Activated CD8-positive, alpha-beta memory T cell treated with anti-CD3 and anti-CD28 coated beads, Interleukin-2, amount 10 ng/mL, durations not matched to agents 7 days and 5 days (primary cell): ENCODE measurements around the gene CX3CL1. TPM values are rescaled to one million over a fixed set of nuclear protein-coding genes. Genes with fewer than 3 reads are reported as not detected.
"Not testable (repeated sequence)": the region's sequence is repeated elsewhere in the genome, so short reads cannot be mapped to it uniquely, and the experiment has no call there.

Experiments
- ATAC-seq: fragments of 150-1000 bp; cut with Tn5 transposase; one replicate; pipeline ENCODE4 v1.10.0; 2021; ENCODE audit warnings: moderate library complexity
- CTCF ChIA-PET: fragments of 350-600 bp; sonication (Branson Sonifier 250); formaldehyde crosslinking; loops from one replicate; lab custom pipeline; 2021; ENCODE audit warnings: antibody characterized with exemption; lab: Charles Lee
- DNase-seq: peaks from one replicate; pipeline ENCODE4 v3.0.0-alpha.2; 2020
- H3K27ac Mint-ChIP-seq: one replicate; pipeline ENCODE4 v1.8.0; 2021; ENCODE audit warnings: mild to moderate bottlenecking, mixed read lengths
- H3K27me3 Mint-ChIP-seq: one replicate; pipeline ENCODE4 v1.8.0; 2021; ENCODE audit warnings: mixed read lengths
- H3K36me3 Mint-ChIP-seq: one replicate; pipeline ENCODE4 v1.8.0; 2021; ENCODE audit warnings: mild to moderate bottlenecking, mixed read lengths
- H3K4me1 Mint-ChIP-seq: one replicate; pipeline ENCODE4 v1.8.0; 2021; ENCODE audit warnings: mixed read lengths
- H3K4me3 Mint-ChIP-seq: one replicate; pipeline ENCODE4 v1.8.0; 2021; ENCODE audit warnings: mild to moderate bottlenecking, moderate library complexity, mixed read lengths
- H3K9me3 Mint-ChIP-seq: one replicate; pipeline ENCODE4 v1.8.0; 2022; ENCODE audit warnings: low read depth, mixed read lengths
- total RNA-seq, 2 experiments: library from RNA; stranded (reverse); gene quantifications; one replicate each; pipeline ENCODE4 v1.2.3, GENCODE V29; 2021

CX3CL1 gene
- total RNA-seq, 2 experiments from 2014 or later: not detected

DNA sequence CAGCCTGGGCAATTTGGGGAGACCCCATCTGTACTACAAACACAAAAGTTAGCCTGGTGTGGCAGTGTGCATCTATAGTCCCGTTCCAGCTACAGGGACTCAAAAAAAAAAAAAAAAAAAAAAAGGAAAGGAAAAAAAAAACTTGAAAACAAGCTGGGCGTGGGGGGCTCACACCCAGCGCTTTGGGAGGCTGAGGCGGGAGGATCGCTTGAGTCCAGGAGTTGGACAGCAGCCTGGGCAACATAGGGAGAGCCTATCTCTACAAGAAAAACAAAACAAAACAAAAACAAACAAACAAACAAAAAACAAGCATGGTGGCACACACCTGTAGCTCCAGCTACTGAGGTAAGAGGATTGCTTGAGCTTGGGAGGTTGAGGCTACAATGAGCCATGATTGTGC lies 19.4 kb downstream of the CX3CL1 start:
- no peak for ATAC-seq
- H3K36me3 Mint-ChIP-seq: no peaks in the 10 kb centered on the region
- DNase-seq: no peak
- H3K9me3 Mint-ChIP-seq: no peaks in the 10 kb centered on the region
- H3K4me3 Mint-ChIP-seq: no peak overlapping the region
- peaks cover 3% of the 10 kb centered on the region for H3K27me3 Mint-ChIP-seq
- CTCF ChIA-PET: interaction anchor here (0.9 kb wide), 1 partner anchor 27 kb away, joined by 3 read pairs; no protein-coding TSS in a partner anchor
- peaks cover 9% of the 10 kb centered on the region for H3K4me1 Mint-ChIP-seq
- H3K27ac Mint-ChIP-seq: no peak overlapping the region

DNA sequence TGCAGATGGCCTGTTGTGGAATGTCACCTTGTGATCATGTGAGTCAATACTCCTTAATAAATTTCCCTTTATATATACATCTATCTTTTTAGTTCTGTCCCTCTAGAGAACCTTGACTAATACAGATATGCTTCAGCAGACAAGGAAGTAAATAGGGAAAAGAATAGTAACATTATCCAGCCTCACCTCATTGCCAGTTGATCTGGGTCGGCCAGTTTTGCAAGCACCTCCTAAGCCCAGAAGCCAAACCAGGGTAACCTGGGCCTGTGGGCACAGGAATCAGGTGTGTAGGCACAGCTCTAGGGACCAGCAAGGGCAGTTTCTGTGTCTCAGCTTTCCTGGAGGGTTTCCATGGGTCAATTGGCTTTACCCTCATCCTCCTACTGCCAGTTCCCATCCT lies 20.4 kb downstream of the CX3CL1 start:
- H3K27ac Mint-ChIP-seq: no peak overlapping the region
- H3K4me1 Mint-ChIP-seq: peaks cover 7% of the 10 kb centered on the region
- no peak overlapping the region for H3K4me3 Mint-ChIP-seq
- no peak for DNase-seq
- no peak for ATAC-seq
- H3K36me3 Mint-ChIP-seq: no peaks in the 10 kb centered on the region
- H3K9me3 Mint-ChIP-seq: no peaks in the 10 kb centered on the region
- H3K27me3 Mint-ChIP-seq: peaks cover 3% of the 10 kb centered on the region
- CTCF ChIA-PET: no interaction called here

DNA sequence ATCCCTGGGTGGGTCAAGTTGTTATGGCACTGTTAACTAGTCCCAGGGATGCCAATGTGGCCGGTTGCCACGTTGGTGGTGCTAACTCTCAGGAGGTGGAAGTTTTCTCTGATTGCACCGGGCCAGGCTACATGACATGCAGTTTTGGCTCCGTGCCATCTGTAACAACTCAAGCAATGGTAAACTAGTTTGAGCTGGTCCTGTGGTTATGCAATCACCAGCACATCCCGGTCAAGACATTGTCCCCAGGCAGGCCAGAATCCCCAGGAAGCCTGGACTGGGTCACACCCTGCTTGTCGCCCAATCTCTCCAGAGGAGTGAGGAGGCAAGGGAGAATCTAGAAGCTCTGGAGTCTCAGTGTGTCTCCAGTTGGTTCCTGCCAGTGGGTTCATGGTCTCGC lies 22.2 kb downstream of the CX3CL1 start:
- Mint-ChIP-seq H3K9me3 (no peaks in the 10 kb centered on the region), H3K4me1 (no peaks in the 10 kb centered on the region), H3K4me3 (no peak overlapping the region), H3K36me3 (no peaks in the 10 kb centered on the region), H3K27me3 (peaks cover 3% of the 10 kb centered on the region), H3K27ac (no peak overlapping the region)
- CTCF ChIA-PET: interaction anchor here (0.8 to 1.3 kb wide), 3 partner anchors 15 to 208 kb away, joined by 3 read pairs; partner anchors contain the start of genes PSME3IP1 and RSPRY1
- ATAC-seq (no peak), DNase-seq (no peak)

DNA sequence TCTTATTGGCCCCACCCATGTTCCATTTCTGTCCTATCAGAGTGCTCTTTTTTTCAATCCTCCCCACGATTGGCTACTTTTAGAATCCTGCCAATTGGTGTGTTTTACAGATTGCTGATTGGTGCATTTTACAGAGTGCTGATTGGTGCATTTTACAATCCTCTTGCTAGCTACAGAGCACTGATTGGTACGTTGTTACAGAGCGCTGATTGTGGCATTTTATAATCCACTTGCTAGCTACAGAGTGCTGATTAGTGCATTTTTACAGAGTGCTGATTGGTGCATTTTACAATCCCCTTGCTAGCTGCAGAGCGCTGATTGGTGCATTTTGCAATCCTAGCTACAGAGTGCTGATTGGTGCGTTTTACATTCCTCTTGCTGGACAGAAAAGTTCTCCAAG lies 22.7 kb downstream of the CX3CL1 start:
- Mint-ChIP-seq H3K4me3 (no peak overlapping the region), H3K36me3 (no peaks in the 10 kb centered on the region), H3K9me3 (no peaks in the 10 kb centered on the region), H3K27me3 (peaks cover 3% of the 10 kb centered on the region), H3K27ac (no peak overlapping the region), H3K4me1 (no peaks in the 10 kb centered on the region)
- DNase-seq (no peak), ATAC-seq (no peak)
- CTCF ChIA-PET: interaction anchor here (0.8 to 1.3 kb wide), 3 partner anchors 14 to 209 kb away, joined by 3 read pairs; partner anchors contain the start of genes PSME3IP1 and RSPRY1

DNA sequence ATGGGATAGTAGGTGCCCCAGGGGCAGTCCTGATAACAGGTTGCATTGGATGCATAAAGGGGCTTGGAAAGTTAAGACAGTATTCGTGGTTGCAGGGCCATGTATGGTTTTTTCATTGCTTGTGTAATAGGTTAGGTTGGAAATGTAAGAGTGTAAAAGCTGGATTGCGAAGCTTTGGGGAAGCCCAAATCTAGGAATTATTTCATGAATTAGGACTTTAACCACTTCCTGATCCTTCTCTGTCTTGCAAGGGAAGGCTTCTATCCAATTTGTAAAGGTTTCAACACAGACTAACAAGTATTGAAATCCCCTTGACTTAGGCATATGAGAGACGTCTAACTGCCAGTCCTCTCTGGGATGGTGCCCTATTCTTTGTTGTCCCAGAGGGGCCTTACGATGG lies 24.5 kb downstream of the CX3CL1 start:
- CTCF ChIA-PET: no interaction called here
- no peak for DNase-seq
- no peak for ATAC-seq
- H3K27me3 Mint-ChIP-seq: no peaks in the 10 kb centered on the region
- H3K27ac Mint-ChIP-seq: no peak overlapping the region
- no peaks in the 10 kb centered on the region for H3K4me1 Mint-ChIP-seq
- no peaks in the 10 kb centered on the region for H3K9me3 Mint-ChIP-seq
- H3K36me3 Mint-ChIP-seq: no peaks in the 10 kb centered on the region
- no peak overlapping the region for H3K4me3 Mint-ChIP-seq

DNA sequence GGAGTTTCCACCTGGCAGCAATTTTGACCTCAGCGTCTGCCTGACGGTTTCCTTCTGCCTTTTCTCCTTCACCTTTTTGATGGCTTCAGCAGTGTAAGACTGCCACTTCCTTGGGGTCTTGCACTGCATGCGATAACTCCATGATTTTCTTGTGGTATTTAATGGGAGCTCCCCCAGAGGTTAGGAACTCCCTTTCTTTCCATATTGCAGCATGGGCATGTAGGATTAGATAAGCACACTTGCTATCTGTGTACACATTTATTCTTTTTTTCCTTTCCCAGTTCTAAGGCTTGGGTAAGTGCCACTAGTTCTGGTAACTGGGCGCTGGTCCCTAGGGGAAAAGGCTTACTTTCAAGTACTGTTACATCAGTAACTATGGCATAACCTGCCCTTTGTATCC lies 25.2 kb downstream of the CX3CL1 start:
- H3K9me3 Mint-ChIP-seq, H3K4me3 Mint-ChIP-seq, ATAC-seq, H3K27ac Mint-ChIP-seq, H3K36me3 Mint-ChIP-seq, DNase-seq, H3K27me3 Mint-ChIP-seq, CTCF ChIA-PET, H3K4me1 Mint-ChIP-seq: not testable (repeated sequence)

DNA sequence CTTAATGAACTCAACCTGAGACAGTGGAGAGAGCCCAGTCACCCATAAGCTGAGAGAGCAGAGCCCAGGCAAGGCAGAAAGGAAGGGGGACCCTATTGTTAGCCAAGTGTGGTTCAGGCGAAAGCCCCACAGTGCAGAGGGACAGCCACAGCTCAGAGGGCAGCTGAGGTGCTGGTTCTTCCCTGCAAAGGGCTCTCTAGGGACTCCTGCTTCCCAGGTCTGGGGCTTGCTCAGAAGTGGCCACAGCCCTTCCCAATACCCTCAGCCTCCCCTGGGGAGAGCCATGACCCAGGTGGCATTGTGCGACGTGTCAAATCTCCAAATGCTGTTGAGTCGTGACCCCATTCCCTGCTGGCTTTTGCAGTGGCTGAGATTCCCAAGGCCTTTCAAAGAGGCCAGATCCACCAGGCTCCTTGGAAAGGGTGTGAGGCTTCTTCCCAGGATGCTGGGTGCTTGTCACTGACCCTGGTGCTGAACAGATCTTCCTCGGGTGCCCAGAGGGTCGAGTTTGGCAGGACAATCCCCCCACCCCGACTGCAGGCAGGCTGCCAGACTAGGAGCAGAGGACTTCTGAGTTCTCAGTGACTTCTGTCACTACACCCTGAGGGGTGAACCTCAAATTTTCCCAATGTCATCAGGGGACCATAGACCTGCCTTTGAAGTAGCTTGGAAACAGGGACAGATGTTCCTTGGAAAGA lies 29.8 kb downstream of the CX3CL1 start:
- H3K4me1 Mint-ChIP-seq: no peaks in the 10 kb centered on the region
- H3K27ac Mint-ChIP-seq: no peak overlapping the region
- H3K9me3 Mint-ChIP-seq: no peaks in the 10 kb centered on the region
- no peak for ATAC-seq
- no peaks in the 10 kb centered on the region for H3K36me3 Mint-ChIP-seq
- H3K4me3 Mint-ChIP-seq: no peak overlapping the region
- H3K27me3 Mint-ChIP-seq: peaks cover 4% of the 10 kb centered on the region
- CTCF ChIA-PET: interaction anchor here (2.1 kb wide), 1 partner anchor 15 kb away, joined by 6 read pairs; no protein-coding TSS in a partner anchor
- no peak for DNase-seq

DNA sequence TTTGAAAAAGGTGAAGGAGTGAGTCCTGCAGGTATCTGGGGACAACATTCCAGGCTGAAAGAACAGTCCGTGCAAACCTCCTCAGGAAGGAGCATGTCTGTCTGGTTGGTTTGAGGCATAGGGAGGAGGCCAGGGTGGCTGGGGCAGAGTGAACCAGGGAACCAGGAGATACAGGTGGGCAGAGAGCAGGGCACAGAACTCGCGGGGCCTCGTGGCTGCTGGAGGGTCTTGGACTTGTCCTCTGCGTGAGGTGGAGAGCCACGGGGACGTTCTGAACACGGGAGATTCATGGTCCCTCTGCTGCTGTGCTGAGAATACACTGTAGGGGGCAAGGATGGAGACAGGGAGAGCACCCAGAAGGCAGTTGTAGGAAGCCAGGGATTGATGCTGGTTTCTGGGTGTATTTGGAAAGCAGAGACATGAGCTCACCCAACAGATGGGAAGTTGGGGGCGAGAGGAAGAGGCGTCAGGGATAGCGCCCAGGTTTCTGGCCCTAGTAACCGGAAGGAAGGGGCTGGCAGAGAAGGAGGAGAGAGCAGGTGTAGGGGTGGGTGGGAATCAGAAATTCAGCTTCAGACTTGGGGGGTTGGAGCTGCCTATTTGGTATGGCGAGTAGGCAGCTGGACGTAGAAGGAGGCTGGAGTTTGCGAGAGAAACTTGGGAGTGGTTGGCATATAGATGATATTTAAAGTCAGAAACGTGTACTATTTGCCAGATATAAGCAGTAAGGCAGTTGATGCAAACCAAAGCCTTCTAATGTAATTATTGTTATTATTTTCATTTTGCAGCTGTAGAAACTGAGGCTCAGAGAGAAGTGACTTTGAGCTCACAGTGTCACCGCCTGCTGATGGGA lies 31.9 kb downstream of the CX3CL1 start, which contains the start of gene CCL17:
TSS of gene CCL17 (plus strand) at position 803 of the 853 bp plus-strand sequence. CDS start 9,166 bp downstream, outside the sequence.
- no peaks in the 10 kb centered on the region for H3K4me1 Mint-ChIP-seq
- H3K4me3 Mint-ChIP-seq: no peak within 1 kb of the TSS
- no peaks in the 10 kb centered on the region for H3K9me3 Mint-ChIP-seq

DNA sequence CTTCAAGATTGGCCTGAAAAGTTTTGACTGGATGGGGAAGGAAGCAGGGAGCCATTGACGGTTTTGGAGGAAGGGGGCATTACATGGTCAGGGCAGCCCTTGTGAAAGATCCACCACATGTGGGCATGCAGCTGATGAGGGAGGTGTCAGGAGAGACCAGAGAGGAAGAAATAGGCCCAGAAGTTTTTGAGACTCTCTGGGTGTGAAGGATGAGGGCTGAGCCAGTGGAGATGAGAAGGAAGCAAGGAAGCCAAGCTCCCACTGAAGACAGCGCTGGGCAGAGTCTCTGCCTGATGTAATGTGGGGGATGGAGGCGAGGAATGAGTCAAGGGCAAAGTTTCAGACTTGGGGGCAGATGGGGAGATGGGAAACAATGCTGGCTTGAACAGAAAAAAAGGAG lies 32.8 kb downstream of the CX3CL1 start:
- Mint-ChIP-seq H3K4me1 (no peaks in the 10 kb centered on the region), H3K9me3 (no peaks in the 10 kb centered on the region), H3K27me3 (peaks cover 7% of the 10 kb centered on the region), H3K36me3 (no peaks in the 10 kb centered on the region), H3K27ac (no peak overlapping the region), H3K4me3 (no peak overlapping the region)
- DNase-seq (no peak), ATAC-seq (no peak)
- CTCF ChIA-PET: interaction anchor here (0.9 to 3.0 kb wide), 2 partner anchors 12 to 15 kb away, joined by 3 to 17 read pairs; no protein-coding TSS in a partner anchor

More for the DNA sequence above, 31.9 kb downstream of the CX3CL1 start, which contains the start of gene CCL17:
- CTCF ChIA-PET: interaction anchor here (0.9 to 3.0 kb wide), 2 partner anchors 13 to 16 kb away, joined by 3 to 17 read pairs; no protein-coding TSS in a partner anchor
- Mint-ChIP-seq H3K27ac (no peak within 1 kb of the TSS), H3K27me3 (peaks cover 7% of the 10 kb centered on the region), H3K36me3 (no peaks in the 10 kb centered on the region)
- ATAC-seq: no peak
- no peak for DNase-seq

DNA sequence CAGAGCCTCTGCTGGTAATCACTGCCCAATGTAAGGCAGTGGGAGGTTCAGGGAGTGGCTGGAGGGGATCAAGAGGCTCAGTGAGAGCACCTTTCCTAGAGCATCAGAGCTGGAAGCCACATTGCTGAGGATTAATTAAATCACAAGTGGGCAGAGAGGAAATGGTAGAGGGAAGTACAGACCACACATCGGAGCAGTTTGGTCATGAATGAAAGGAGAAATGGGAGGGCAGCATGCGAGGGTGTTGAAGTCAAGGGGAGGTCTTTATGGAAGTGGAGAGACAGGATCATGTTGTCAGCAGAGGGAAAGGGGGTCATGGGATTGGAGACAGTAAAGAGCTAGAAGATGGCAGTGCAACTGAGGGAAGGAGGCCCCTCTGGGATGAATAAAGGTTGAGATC lies 34.6 kb downstream of the CX3CL1 start:
- H3K36me3 Mint-ChIP-seq: no peaks in the 10 kb centered on the region
- CTCF ChIA-PET: interaction anchor here (3.0 kb wide), 1 partner anchor 10 kb away, joined by 17 read pairs; no protein-coding TSS in a partner anchor
- no peak overlapping the region for H3K4me3 Mint-ChIP-seq
- ATAC-seq (no peak), DNase-seq (no peak)
- no peaks in the 10 kb centered on the region for H3K9me3 Mint-ChIP-seq
- peaks cover 7% of the 10 kb centered on the region for H3K27me3 Mint-ChIP-seq
- H3K27ac Mint-ChIP-seq: no peak overlapping the region
- H3K4me1 Mint-ChIP-seq: no peaks in the 10 kb centered on the region

DNA sequence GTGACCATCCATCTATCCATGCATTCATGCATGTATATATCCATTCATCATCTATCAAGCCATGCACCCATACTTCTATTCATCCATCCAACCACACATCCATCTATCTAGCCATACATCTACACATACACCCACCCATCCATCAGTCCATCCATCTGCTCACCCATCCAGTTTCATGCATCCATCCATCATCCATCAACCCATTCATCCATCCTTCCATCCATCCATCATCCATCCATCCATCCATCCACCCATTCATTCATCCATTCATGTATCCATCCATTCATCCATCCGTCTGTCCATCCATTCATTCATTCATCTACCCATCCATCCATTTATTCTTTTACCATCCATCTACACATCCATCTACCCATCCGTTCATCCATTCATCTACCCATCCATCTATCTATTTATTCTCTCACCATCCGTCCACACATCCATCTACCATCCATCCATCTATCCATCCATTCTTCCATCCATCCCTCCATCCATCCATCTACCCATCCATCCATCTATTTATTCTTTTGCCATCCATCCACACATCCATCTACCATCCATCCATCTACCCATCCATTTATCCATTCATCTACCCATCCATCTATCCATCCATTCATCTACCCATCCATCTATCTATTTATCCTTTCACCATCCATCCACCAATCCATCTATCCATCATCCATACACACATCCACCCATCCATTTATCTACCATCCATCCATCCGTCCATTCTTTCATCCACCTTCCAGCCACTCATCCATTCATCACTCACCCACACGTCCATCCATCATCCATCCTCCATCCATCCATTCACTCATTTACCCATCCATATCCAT lies 35.4 kb downstream of the CX3CL1 start:
- Mint-ChIP-seq H3K27me3 (peaks cover 7% of the 10 kb centered on the region), H3K36me3 (no peaks in the 10 kb centered on the region), H3K27ac (no peak overlapping the region), H3K9me3 (no peaks in the 10 kb centered on the region), H3K4me1 (no peaks in the 10 kb centered on the region), H3K4me3 (no peak overlapping the region)
- DNase-seq (no peak), ATAC-seq (no peak)
- CTCF ChIA-PET: no interaction called here

DNA sequence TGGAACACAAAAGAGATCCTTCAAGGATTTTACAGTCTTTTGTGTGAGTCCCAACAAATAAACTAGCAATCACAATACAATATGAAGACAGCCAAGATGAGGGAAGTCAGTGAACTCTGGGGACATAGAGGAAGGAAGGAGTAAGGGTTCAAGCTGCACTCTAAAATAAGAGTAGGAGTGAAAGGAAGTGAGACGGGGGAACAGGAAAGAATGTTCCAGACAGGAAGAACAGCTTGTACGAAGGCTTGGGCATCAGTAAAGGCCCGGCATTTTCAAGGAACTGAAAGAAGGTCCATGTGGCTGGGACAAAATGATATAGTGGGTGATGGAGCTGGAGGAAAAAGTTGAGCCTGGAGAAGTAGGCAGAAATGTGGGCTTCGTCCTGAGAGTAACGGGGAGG lies 36.8 kb downstream of the CX3CL1 start:
- H3K4me3 Mint-ChIP-seq: no peak overlapping the region

More for the DNA sequence above, 36.8 kb downstream of the CX3CL1 start:
- Mint-ChIP-seq H3K27me3 (peaks cover 7% of the 10 kb centered on the region), H3K27ac (no peak overlapping the region), H3K36me3 (no peaks in the 10 kb centered on the region), H3K9me3 (no peaks in the 10 kb centered on the region), H3K4me1 (no peaks in the 10 kb centered on the region)
- CTCF ChIA-PET: interaction anchor here (1.5 kb wide), 1 partner anchor 14 kb away, joined by 3 read pairs; no protein-coding TSS in a partner anchor
- DNase-seq (no peak), ATAC-seq (no peak)
